Suprapubic skin (tissue), 4 donors: ENCODE measurements around the gene PLCD1. TPM values are rescaled to one million over a fixed set of nuclear protein-coding genes. Genes with fewer than 3 reads are reported as not detected.

Source experiments
- DNase-seq, 2 donors: peaks; one replicate each; pipeline ENCODE4 v3.0.0-alpha.2; 2019; ENCODE audit warnings: low spot score in 2 of 2
- H3K27ac ChIP-seq: fragments of 200-600 bp; sonication (generic); one replicate; pipeline ENCODE4 v1.5.1; 2019
- H3K27me3 ChIP-seq: fragments of 200-600 bp; sonication (generic); one replicate; pipeline ENCODE4 v1.5.1; 2019
- H3K36me3 ChIP-seq: fragments of 200-600 bp; sonication (generic); one replicate; pipeline ENCODE4 v1.5.1; 2019
- H3K4me1 ChIP-seq: fragments of 200-600 bp; sonication (generic); one replicate; pipeline ENCODE4 v1.5.1; 2019
- H3K4me3 ChIP-seq: fragments of 200-600 bp; sonication (generic); one replicate; pipeline ENCODE4 v1.5.1; 2019; ENCODE audit warnings: mild to moderate bottlenecking
- H3K9me3 ChIP-seq: fragments of 200-600 bp; sonication (generic); one replicate; pipeline ENCODE4 v1.5.1; 2019
- EP300 ChIP-seq: sonication (generic); formaldehyde crosslinking; IDR thresholded peaks from one replicate; pipeline ENCODE4 v1.6.1; 2017; ENCODE audit warnings: antibody characterized with exemption
- POLR2A ChIP-seq, 2 donors: fragments of 450-650 bp; IDR thresholded peaks; one replicate each; pipeline ENCODE4 v1.6.1; 2017; ENCODE audit warnings: antibody characterized with exemption in 2 of 2, mild to moderate bottlenecking in 2 of 2, moderate library complexity in 2 of 2
- POLR2AphosphoS5 ChIP-seq, 3 donors: sonication (generic); formaldehyde crosslinking; IDR thresholded peaks; one replicate each; pipeline ENCODE4 v1.6.1; 2017; ENCODE audit warnings: antibody characterized with exemption in 3 of 3
- WGBS: methylation state at CpG from one replicate; pipeline ENCODE4 v1.1.5; 2018; 5-methylcytosine and 5-hydroxymethylcytosine counted together
- total RNA-seq, 4 donors: library from RNA; depleted of rRNA; stranded (reverse); fragments of >200 nt; gene quantifications; one replicate each; pipeline ENCODE4 v1.1.0, GENCODE V29; 2016
- TF ChIP-seq, protein P1 (sequence below), 2 donors: fragments of 200-600 bp in 1 of 2; fragments of 450-650 bp in 1 of 2; sonication (generic) in 1 of 2; IDR thresholded peaks; one replicate each; pipeline ENCODE4 v1.5.1; 2016 to 2019; ENCODE audit warnings: antibody characterized with exemption in 2 of 2, mild to moderate bottlenecking in 1 of 2, moderate library complexity in 1 of 2

The PLCD1 gene
- total RNA-seq, 4 donors from 2014 or later, result 32.3 to 42.2 (median 39.3) TPM

DNA sequence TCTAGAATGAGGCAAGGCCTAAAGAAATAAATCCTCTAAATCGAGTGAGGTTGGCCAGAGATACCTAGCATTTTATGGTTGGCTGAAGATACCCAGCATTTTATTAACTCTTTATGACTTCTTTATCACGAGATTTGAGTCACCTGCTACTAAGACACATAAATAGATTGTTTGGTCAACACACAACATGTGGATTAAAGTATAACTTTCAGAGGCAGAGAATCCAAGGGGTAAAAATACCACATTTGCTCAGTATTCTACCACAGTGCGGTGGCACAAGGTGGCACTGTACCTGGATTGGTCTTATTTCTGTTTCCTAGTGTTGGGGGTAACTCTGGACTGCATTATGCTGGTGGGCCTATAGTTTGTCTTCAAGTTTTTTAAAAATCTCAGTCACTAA lies 65.8 kb downstream of the PLCD1 start:
- no peak overlapping the region for H3K4me3 ChIP-seq
- peaks cover 21% of the 10 kb centered on the region for H3K36me3 ChIP-seq
- DNase-seq, result no peak
- 88% methylated on average over 3 of the region's 3 CpGs for WGBS
- TF ChIP-seq POLR2AphosphoS5 (IDR thresholded peaks at IDR 0.05) (no peak), POLR2A (IDR thresholded peaks at IDR 0.05) (no peak), EP300 (no peak)
- TF ChIP-seq, protein P1, sequence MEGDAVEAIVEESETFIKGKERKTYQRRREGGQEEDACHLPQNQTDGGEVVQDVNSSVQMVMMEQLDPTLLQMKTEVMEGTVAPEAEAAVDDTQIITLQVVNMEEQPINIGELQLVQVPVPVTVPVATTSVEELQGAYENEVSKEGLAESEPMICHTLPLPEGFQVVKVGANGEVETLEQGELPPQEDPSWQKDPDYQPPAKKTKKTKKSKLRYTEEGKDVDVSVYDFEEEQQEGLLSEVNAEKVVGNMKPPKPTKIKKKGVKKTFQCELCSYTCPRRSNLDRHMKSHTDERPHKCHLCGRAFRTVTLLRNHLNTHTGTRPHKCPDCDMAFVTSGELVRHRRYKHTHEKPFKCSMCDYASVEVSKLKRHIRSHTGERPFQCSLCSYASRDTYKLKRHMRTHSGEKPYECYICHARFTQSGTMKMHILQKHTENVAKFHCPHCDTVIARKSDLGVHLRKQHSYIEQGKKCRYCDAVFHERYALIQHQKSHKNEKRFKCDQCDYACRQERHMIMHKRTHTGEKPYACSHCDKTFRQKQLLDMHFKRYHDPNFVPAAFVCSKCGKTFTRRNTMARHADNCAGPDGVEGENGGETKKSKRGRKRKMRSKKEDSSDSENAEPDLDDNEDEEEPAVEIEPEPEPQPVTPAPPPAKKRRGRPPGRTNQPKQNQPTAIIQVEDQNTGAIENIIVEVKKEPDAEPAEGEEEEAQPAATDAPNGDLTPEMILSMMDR (IDR thresholded peaks at IDR 0.05), result no peak
- H3K27me3 ChIP-seq, result no peaks in the 10 kb centered on the region
- H3K9me3 ChIP-seq, result no peaks in the 10 kb centered on the region
- no peak overlapping the region for H3K27ac ChIP-seq
- peaks cover 18% of the 10 kb centered on the region for H3K4me1 ChIP-seq

DNA sequence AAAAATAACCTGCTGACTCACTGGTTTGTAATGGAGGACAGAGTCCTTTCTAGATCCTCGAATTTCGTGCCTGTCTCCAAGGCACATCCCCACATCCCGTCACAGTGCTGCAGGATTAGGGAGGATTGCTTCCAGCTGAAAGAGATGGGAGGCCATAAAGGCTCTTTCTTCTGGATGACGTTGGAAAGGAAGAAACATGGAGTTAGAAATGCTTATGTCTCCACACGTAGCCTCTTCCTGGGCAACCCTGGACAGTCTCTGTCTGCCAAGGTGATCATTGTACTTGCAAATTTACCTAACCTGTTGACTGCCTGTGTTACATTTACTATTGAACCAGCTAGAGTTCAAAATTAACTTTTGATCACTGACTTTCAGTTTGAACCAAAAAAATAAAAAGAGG lies 66.4 kb downstream of the PLCD1 start:
- H3K36me3 ChIP-seq, result peaks cover 21% of the 10 kb centered on the region
- peaks cover 15% of the 10 kb centered on the region for H3K4me1 ChIP-seq
- 30% methylated on average over 5 of the region's 5 CpGs for WGBS
- no peaks in the 10 kb centered on the region for H3K27me3 ChIP-seq
- TF ChIP-seq POLR2AphosphoS5 (IDR thresholded peaks at IDR 0.05) (no peak), EP300 (no peak), POLR2A (IDR thresholded peaks at IDR 0.05) (no peak)
- TF ChIP-seq, protein P1 (IDR thresholded peaks at IDR 0.05), result no peak
- DNase-seq, result no peak
- peak overlapping the region; percentile 29 for H3K27ac ChIP-seq
- H3K4me3 ChIP-seq, result no peak overlapping the region
- no peaks in the 10 kb centered on the region for H3K9me3 ChIP-seq

DNA sequence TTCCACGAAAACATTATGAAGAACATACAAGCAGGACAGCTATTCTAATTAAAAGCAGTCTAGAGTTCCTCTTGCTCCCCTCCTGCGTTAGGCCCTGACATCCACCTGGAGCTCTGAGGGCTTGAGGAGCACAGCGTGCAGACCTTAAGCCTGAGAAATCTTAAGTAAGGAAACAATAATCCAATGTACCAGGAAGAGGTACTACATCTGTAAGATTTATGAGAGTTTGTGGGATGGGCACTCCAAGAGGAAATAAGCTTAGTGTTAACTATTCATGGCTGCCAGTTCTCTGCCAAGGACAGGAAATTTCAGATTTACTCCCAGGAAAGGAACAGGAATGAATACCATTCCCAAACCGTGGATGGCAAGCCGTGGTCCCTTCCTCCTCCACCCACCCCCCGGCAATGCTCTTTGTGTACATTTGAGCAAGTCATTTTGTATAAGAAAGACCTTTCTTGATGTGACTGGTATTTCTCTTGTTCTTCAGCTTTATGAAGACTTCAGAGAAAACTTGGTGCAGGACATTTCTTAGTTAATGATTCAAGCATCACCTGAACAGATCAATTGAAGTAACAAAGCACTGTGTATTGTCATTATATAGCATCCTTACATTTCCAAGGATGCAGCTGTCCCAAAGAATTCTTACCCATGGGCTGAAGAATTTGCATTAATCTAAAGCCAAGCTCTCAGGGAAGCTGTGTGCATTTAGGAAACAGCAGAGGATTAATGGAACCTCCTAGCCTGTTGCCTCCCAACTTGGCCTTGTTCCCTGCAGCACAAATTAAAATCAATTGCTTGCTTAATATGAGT lies 67.6 kb downstream of the PLCD1 start:
- DNase-seq, result no peak

DNA sequence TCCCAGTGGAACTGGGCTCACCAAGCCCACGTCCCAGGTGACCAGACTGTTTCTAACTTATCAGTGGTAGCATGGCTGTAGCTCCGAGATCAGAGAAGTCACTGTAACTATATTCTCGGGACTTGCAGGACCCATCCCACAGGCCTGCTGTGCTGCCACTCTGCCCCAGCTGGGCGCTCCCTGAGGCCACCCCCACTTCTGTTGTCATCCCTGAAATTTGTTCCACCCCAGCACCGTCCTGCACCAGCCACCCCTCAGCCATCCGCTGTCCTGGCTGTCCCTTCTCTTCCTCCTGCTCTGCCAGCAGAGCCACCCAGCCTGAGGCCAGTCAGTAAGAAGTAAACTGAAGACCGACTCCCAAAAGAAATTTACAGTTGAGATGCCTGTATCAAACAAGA lies 71.9 kb downstream of the PLCD1 start:
- no peaks in the 10 kb centered on the region for H3K27me3 ChIP-seq
- H3K4me3 ChIP-seq, result no peak overlapping the region
- TF ChIP-seq EP300 (no peak), POLR2AphosphoS5 (IDR thresholded peaks at IDR 0.05) (no peak), POLR2A (IDR thresholded peaks at IDR 0.05) (no peak)
- TF ChIP-seq, protein P1 (IDR thresholded peaks at IDR 0.05), result no peak
- no peak for DNase-seq
- WGBS, result 77% methylated on average over 7 of the region's 7 CpGs
- no peaks in the 10 kb centered on the region for H3K9me3 ChIP-seq
- peaks cover 31% of the 10 kb centered on the region for H3K4me1 ChIP-seq
- H3K27ac ChIP-seq, result no peak overlapping the region
- peaks cover 13% of the 10 kb centered on the region for H3K36me3 ChIP-seq

More for the DNA sequence above, 67.6 kb downstream of the PLCD1 start:
- peaks cover 17% of the 10 kb centered on the region for H3K4me1 ChIP-seq
- peak overlapping the region; percentile 46 for H3K27ac ChIP-seq
- no peaks in the 10 kb centered on the region for H3K27me3 ChIP-seq
- H3K36me3 ChIP-seq, result peaks cover 21% of the 10 kb centered on the region
- WGBS, result 38% methylated on average over 6 of the region's 6 CpGs
- H3K9me3 ChIP-seq, result no peaks in the 10 kb centered on the region
- no peak for TF ChIP-seq EP300
- TF ChIP-seq POLR2AphosphoS5 (IDR thresholded peaks at IDR 0.05), result no peak
- TF ChIP-seq, protein P1 (IDR thresholded peaks at IDR 0.05), result no peak
- no peak for TF ChIP-seq POLR2A (IDR thresholded peaks at IDR 0.05)
- no peak overlapping the region for H3K4me3 ChIP-seq

Other genes with a start within 250 kb of the PLCD1 start
- 100 to 1,000 TPM in 3 of 4 donors, 10 to 100 TPM in 1; 78.9 to 130 (median 111) TPM for gene CTDSPL, start 167.8 kb downstream of the PLCD1 start, total RNA-seq
- gene VILL, start 38.9 kb downstream of the PLCD1 start, total RNA-seq, result 10 to 100 TPM; 13.2 to 16.7 (median 15.0) TPM
- gene DLEC1, start 9.6 kb upstream of the PLCD1 start, total RNA-seq, result 1 to 10 TPM in 1 of 4 donors, under 1 TPM in 3; 0.19 to 2.1 (median 0.50) TPM
- gene ACAA1, start 107.5 kb upstream of the PLCD1 start, total RNA-seq, result 10 to 100 TPM; 29.3 to 54.5 (median 51.4) TPM
- 10 to 100 TPM; 21.6 to 33.2 (median 28.1) TPM for gene MYD88, start 109.0 kb upstream of the PLCD1 start, total RNA-seq
- gene OXSR1, start 135.9 kb upstream of the PLCD1 start, total RNA-seq, result 10 to 100 TPM; 25.4 to 37.4 (median 29.5) TPM
- gene SLC22A13, start 236.2 kb upstream of the PLCD1 start, total RNA-seq, result 1 to 10 TPM in 1 of 4 donors, under 1 TPM in 1, not detected in 2; 0.21 to 1.3 TPM